HepG2 (cell line): Measurements from ENCODE around the gene PTGES.

ENCODE experiments used
- CSRNP2 ChIP-seq: sonication (generic); formaldehyde crosslinking; conservative IDR thresholded peaks from 2 replicates; pipeline ENCODE4 v1.8.0; 2022; ENCODE audit warnings: low read depth, missing genetic modification reagents
- CTCF ChIP-seq: sonication (generic); formaldehyde crosslinking; IDR thresholded peaks from 2 replicates; pipeline ENCODE4 v1.5.0; 2020; ENCODE audit warnings: mild to moderate bottlenecking, missing genetic modification reagents, moderate library complexity
- DMTF1 ChIP-seq: sonication (generic); formaldehyde crosslinking; IDR thresholded peaks from 2 replicates; pipeline ENCODE4 v1.4.0; 2020; ENCODE audit warnings: mild to moderate bottlenecking, missing genetic modification reagents
- E2F2 ChIP-seq: sonication (generic); formaldehyde crosslinking; IDR thresholded peaks from 2 replicates; pipeline ENCODE4 v1.4.0; 2020; ENCODE audit warnings: missing genetic modification reagents, borderline replicate concordance
- GZF1 ChIP-seq: sonication (generic); formaldehyde crosslinking; IDR thresholded peaks from 2 replicates; pipeline ENCODE4 v1.5.1; 2020; ENCODE audit warnings: mild to moderate bottlenecking, missing genetic modification reagents
- MATR3 ChIP-seq: sonication (generic); formaldehyde crosslinking; IDR thresholded peaks from 2 replicates; pipeline ENCODE4 v1.4.0; 2020; ENCODE audit warnings: missing genetic modification reagents
- NCOA2 ChIP-seq: sonication (generic); formaldehyde crosslinking; IDR thresholded peaks from 2 replicates; pipeline ENCODE4 v1.8.0; 2022; ENCODE audit warnings: inconsistent platforms
- PAX8 ChIP-seq: sonication (generic); formaldehyde crosslinking; IDR thresholded peaks from 2 replicates; pipeline ENCODE4 v1.8.0; 2022; ENCODE audit warnings: mild to moderate bottlenecking, missing genetic modification reagents, borderline replicate concordance
- SMC3 ChIP-seq: IDR thresholded peaks from 2 replicates; pipeline ENCODE4 v1.6.1; 2011; ENCODE audit warnings: low read length, improper control_type of control experiment
- TFAP4 ChIP-seq: sonication (generic); IDR thresholded peaks from 2 replicates; pipeline ENCODE4 v1.6.1; 2016; ENCODE audit warnings: low read depth, borderline replicate concordance
- ZNF629 ChIP-seq: sonication (generic); formaldehyde crosslinking; conservative IDR thresholded peaks from 2 replicates; pipeline ENCODE4 v1.5.0; 2020; ENCODE audit warnings: missing genetic modification reagents

- TF ChIP-seq SMC3 (no peak), E2F2 (CRISPR knock-in tag) (no peak), CTCF (CRISPR knock-in tag) (no peak), PAX8 (no peak), GZF1 (no peak), MATR3 (no peak), CSRNP2 (CRISPR knock-in tag) (no peak), ZNF629 (CRISPR knock-in tag) (no peak), TFAP4 (no peak), NCOA2 (no peak), DMTF1 (no peak)
These were observed 51.3 kb downstream of the PTGES start for GRCh38 chr9:129701549-129701948.
